Omental fat pad (tissue), 4 donors: ENCODE results near the gene LINGO1. TPM values are rescaled to one million over a fixed set of nuclear protein-coding genes. Genes with fewer than 3 reads are reported as not detected.

Source experiments
- ATAC-seq: fragments of 150-250 bp; one replicate; pipeline ENCODE4 v1.9.1; 2016; ENCODE audit warnings: mild to moderate bottlenecking, moderate library complexity; ENCODE audit not compliant: low FRiP score
- DNase-seq: peaks from one replicate; pipeline ENCODE4 v3.0.0-alpha.2; 2019; ENCODE audit warnings: low spot score
- CTCF ChIP-seq, 3 donors: fragments of 450-650 bp; IDR thresholded peaks; one replicate each; pipeline ENCODE4 v1.5.1; 2016 to 2017; ENCODE audit warnings: antibody characterized with exemption in 3 of 3, mild to moderate bottlenecking in 3 of 3, moderate library complexity in 2 of 3
- total RNA-seq, 4 donors: library from RNA; depleted of rRNA; stranded (reverse); fragments of >200 nt; gene quantifications; one replicate each; pipeline ENCODE4 v1.1.0, GENCODE V29; 2016

Gene LINGO1
- total RNA-seq, 4 donors from 2014 or later, result 0.36 to 1.7 (median 0.69) TPM

- DNase-seq (no peak), ATAC-seq (no peak)
- TF ChIP-seq CTCF (IDR thresholded peaks at IDR 0.05), result no peak
Measured at GRCh38 chr15:77606142-77607034, 26.3 kb downstream of the LINGO1 start.

- DNase-seq (no peak), ATAC-seq (no peak)
- no peak for TF ChIP-seq CTCF (IDR thresholded peaks at IDR 0.05)
Measured at GRCh38 chr15:77605547-77605946, 27.2 kb downstream of the LINGO1 start.

GRCh38 chr15:77604973-77605372 is 27.7 kb downstream of the LINGO1 start:
- no peak for TF ChIP-seq CTCF (IDR thresholded peaks at IDR 0.05)
- ATAC-seq, result no peak
- DNase-seq, result no peak

GRCh38 chr15:77603611-77604336 is 28.9 kb downstream of the LINGO1 start:
- ATAC-seq (no peak), DNase-seq (no peak)
- no peak for TF ChIP-seq CTCF (IDR thresholded peaks at IDR 0.05)

- no peak for TF ChIP-seq CTCF (IDR thresholded peaks at IDR 0.05)
- DNase-seq (no peak), ATAC-seq (no peak)
Measured at GRCh38 chr15:77602800-77603199, 29.9 kb downstream of the LINGO1 start.

GRCh38 chr15:77599899-77600298 is 32.8 kb downstream of the LINGO1 start:
- ATAC-seq (no peak), DNase-seq (no peak)
- TF ChIP-seq CTCF (IDR thresholded peaks at IDR 0.05), result no peak
